ENCODE data around the gene ARL4C.

Gene ARL4C

DNA sequence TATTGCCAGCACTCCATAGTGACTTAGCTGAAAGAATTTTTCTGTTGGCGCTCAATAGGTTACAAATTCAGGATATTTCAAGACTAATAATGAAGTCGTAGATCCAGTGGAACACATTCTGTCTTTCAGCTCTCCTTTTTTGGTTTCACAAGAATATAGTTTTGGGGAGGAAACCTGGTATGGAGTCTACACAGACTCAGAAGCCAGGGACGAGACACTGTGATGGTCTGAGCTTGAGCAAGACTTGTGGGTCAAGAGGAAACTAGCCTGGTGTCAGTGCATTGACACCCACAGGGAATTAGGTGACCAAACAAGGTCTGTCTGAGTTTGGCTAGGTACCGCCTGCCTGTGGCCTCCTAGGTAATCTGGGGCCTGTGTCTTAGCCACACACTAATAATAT, 26.9 kb downstream of the ARL4C start:
- H3K27ac ChIP-seq (ENCODE audit: low read length) = no peak overlapping the region
- H3K9me3 ChIP-seq (ENCODE audit: control insufficient read depth in 2 of 2, low read length in 2 of 2) = peaks cover 0 to 4% of the 10 kb centered on the region in 2 donors
- peaks cover 4% of the 10 kb centered on the region for H3K4me1 ChIP-seq (ENCODE audit: control insufficient read depth, insufficient read depth, low read length)
- no peaks in the 10 kb centered on the region for H3K36me3 ChIP-seq (ENCODE audit: control insufficient read depth in 2 of 2, insufficient read depth in 2 of 2, low read length in 2 of 2)
- no peak overlapping the region for H3K4me3 ChIP-seq (ENCODE audit: low read length in 2 of 2)
- H3K27me3 ChIP-seq (ENCODE audit: control insufficient read depth in 1 of 2, insufficient read depth in 2 of 2, low read length in 2 of 2) = peaks cover 0 to 2% of the 10 kb centered on the region in 2 donors
- H3K9ac ChIP-seq (ENCODE audit: low read length in 2 of 2) = no peak overlapping the region

DNA sequence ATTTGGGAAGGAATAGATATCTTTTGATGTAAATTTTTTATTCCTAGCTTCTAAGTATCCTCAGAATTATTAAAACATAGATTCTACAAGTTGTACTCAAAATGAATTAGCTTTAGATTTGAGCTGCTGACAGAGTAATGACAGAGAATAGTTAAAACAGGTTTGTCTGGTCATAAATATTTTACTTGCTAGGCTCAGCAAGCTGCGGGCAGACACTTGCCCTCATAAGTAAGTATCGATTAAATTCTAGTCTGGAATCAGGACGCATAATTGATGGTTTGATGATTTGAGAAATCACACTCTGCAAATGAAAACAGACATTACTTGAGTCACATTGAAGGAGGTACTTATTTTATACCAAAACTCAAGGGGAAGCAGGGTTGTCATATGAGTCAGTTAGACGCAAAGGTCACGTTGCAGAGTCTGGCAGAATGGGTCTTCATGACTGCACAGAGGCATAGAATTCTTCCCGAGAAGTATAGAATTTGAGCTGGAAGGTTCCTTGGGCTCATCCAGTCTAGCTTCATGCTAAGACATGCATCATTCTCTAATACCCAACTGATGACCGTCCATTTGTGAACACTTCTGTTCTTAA, 27.5 kb downstream of the ARL4C start:
- Histone ChIP-seq H3K36me3 (ENCODE audit: control insufficient read depth in 2 of 2, insufficient read depth in 2 of 2, low read length in 2 of 2) (no peaks in the 10 kb centered on the region), H3K9ac (ENCODE audit: low read length in 2 of 2) (no peak overlapping the region), H3K27me3 (ENCODE audit: control insufficient read depth in 1 of 2, insufficient read depth in 2 of 2, low read length in 2 of 2) (peaks cover 0 to 2% of the 10 kb centered on the region in 2 donors), H3K9me3 (ENCODE audit: control insufficient read depth in 2 of 2, low read length in 2 of 2) (peaks cover 0 to 4% of the 10 kb centered on the region in 2 donors), H3K4me3 (ENCODE audit: low read length in 2 of 2) (no peak overlapping the region), H3K4me1 (ENCODE audit: control insufficient read depth, insufficient read depth, low read length) (peaks cover 4% of the 10 kb centered on the region), H3K27ac (ENCODE audit: low read length) (no peak overlapping the region)

DNA sequence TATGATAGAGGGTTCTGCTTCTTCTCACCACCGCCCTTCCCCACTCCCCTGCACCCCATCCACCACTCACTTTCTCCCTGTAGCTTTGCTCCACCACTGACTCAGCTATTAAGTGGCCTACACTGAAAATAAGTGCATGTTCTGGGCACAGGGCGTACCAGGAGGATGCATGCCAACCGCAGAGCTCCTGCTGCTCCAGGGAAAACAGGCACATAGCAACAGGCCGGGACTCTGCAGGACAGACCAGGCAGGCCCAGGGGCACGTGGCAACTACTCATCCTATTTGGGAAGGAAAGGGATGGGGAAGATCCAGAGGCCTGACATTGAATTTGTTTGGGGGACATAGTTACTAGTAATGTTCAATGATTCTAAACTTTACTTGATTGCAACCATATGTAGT, 28.4 kb downstream of the ARL4C start:
- H3K36me3 ChIP-seq (ENCODE audit: control insufficient read depth in 2 of 2, insufficient read depth in 2 of 2, low read length in 2 of 2) = no peaks in the 10 kb centered on the region
- peaks cover 0 to 4% of the 10 kb centered on the region in 2 donors for H3K9me3 ChIP-seq (ENCODE audit: control insufficient read depth in 2 of 2, low read length in 2 of 2)
- H3K27me3 ChIP-seq (ENCODE audit: control insufficient read depth in 1 of 2, insufficient read depth in 2 of 2, low read length in 2 of 2) = peaks cover 0 to 2% of the 10 kb centered on the region in 2 donors
- no peak overlapping the region for H3K4me3 ChIP-seq (ENCODE audit: low read length in 2 of 2)
- peaks cover 4% of the 10 kb centered on the region for H3K4me1 ChIP-seq (ENCODE audit: control insufficient read depth, insufficient read depth, low read length)
- H3K27ac ChIP-seq (ENCODE audit: low read length) = no peak overlapping the region
- H3K9ac ChIP-seq (ENCODE audit: low read length in 2 of 2) = no peak overlapping the region

DNA sequence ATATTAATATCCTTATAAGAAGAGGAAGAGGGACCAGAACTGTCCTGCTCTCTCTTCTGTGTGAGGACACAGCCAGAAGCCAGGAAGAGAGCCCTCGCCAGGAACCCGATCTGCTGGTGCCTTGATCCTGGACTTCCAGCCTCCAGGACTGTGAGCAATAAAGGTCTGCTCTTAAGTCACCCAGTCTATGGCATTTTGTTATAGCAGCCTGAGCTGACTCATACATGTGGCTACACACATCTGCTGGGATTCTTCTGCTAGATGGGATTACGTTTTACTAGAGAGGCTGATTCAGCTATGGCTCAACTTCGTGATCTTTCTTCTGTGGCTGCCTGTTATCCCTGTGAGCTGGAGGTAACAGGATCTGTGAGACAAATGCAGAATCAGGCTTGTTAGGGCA, 29.6 kb downstream of the ARL4C start:
- H3K9ac ChIP-seq (ENCODE audit: low read length in 2 of 2) = no peak overlapping the region
- H3K36me3 ChIP-seq (ENCODE audit: control insufficient read depth in 2 of 2, insufficient read depth in 2 of 2, low read length in 2 of 2) = no peaks in the 10 kb centered on the region
- H3K4me3 ChIP-seq (ENCODE audit: low read length in 2 of 2) = no peak overlapping the region
- peaks cover 0 to 4% of the 10 kb centered on the region in 2 donors for H3K9me3 ChIP-seq (ENCODE audit: control insufficient read depth in 2 of 2, low read length in 2 of 2)
- H3K27ac ChIP-seq (ENCODE audit: low read length) = no peak overlapping the region
- H3K27me3 ChIP-seq (ENCODE audit: control insufficient read depth in 1 of 2, insufficient read depth in 2 of 2, low read length in 2 of 2) = peaks cover 0 to 2% of the 10 kb centered on the region in 2 donors
- peaks cover 4% of the 10 kb centered on the region for H3K4me1 ChIP-seq (ENCODE audit: control insufficient read depth, insufficient read depth, low read length)

DNA sequence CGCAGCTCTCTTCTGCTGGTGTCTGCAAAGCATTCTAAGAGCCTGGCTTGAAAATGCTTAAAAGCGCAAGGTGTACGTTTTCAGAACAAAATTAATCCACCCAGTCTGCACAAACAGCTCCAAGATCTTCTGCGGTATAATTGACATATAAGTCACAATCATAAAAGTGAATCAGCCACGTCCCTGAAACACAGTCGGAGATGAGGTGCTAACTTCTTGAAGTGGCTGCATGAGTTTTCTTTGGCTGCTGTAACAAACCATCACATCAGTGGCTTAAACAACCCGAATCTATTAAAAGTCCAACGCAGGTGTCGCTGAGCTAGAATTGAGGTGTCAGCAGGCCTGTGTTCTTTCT, 32.6 kb downstream of the ARL4C start:
- Histone ChIP-seq H3K4me3 (ENCODE audit: low read length in 2 of 2) (no peak overlapping the region), H3K9ac (ENCODE audit: low read length in 2 of 2) (no peak overlapping the region), H3K36me3 (ENCODE audit: control insufficient read depth in 2 of 2, insufficient read depth in 2 of 2, low read length in 2 of 2) (no peaks in the 10 kb centered on the region), H3K27me3 (ENCODE audit: control insufficient read depth in 1 of 2, insufficient read depth in 2 of 2, low read length in 2 of 2) (peaks cover 0 to 2% of the 10 kb centered on the region in 2 donors), H3K27ac (ENCODE audit: low read length) (no peak overlapping the region), H3K4me1 (ENCODE audit: control insufficient read depth, insufficient read depth, low read length) (peaks cover 4% of the 10 kb centered on the region), H3K9me3 (ENCODE audit: control insufficient read depth in 2 of 2, low read length in 2 of 2) (no peaks in the 10 kb centered on the region)

DNA sequence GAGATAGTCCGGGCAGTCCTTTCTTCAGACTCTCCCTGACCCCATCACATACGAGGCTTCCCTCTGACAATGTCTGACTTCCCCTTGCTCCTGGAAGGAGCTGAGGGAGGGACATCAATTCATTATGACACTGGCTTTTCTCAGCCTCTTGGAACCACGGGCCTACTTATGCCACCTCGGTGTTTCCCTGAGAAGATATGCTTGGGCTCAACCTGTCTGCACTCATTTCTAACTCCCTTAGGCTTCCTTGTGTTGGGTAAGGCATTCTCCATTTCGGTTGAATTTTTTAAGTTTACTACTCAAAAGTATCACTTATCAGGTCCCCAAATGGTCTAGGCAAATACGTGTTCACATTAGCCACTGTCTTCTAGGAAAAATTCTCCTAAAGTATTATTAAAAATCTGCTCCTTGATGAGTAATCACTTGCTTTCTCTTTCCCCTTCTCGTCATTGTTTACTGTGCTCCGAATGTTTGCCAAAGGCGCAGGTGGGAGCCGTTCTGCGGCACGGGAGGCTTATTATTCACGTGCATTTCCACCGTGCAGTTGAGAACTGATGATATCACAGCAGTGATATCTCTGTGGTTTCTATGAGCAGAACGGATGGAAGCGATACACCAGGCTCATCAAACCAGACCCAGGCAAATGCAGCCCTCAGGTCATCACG, 33.1 kb downstream of the ARL4C start:
- no peaks in the 10 kb centered on the region for H3K9me3 ChIP-seq (ENCODE audit: control insufficient read depth in 2 of 2, low read length in 2 of 2)
- H3K36me3 ChIP-seq (ENCODE audit: control insufficient read depth in 2 of 2, insufficient read depth in 2 of 2, low read length in 2 of 2) = no peaks in the 10 kb centered on the region
- peaks cover 4% of the 10 kb centered on the region for H3K4me1 ChIP-seq (ENCODE audit: control insufficient read depth, insufficient read depth, low read length)
- H3K4me3 ChIP-seq (ENCODE audit: low read length in 2 of 2) = no peak overlapping the region
- no peak overlapping the region for H3K27ac ChIP-seq (ENCODE audit: low read length)
- no peak overlapping the region for H3K9ac ChIP-seq (ENCODE audit: low read length in 2 of 2)
- peaks cover 0 to 2% of the 10 kb centered on the region in 2 donors for H3K27me3 ChIP-seq (ENCODE audit: control insufficient read depth in 1 of 2, insufficient read depth in 2 of 2, low read length in 2 of 2)

DNA sequence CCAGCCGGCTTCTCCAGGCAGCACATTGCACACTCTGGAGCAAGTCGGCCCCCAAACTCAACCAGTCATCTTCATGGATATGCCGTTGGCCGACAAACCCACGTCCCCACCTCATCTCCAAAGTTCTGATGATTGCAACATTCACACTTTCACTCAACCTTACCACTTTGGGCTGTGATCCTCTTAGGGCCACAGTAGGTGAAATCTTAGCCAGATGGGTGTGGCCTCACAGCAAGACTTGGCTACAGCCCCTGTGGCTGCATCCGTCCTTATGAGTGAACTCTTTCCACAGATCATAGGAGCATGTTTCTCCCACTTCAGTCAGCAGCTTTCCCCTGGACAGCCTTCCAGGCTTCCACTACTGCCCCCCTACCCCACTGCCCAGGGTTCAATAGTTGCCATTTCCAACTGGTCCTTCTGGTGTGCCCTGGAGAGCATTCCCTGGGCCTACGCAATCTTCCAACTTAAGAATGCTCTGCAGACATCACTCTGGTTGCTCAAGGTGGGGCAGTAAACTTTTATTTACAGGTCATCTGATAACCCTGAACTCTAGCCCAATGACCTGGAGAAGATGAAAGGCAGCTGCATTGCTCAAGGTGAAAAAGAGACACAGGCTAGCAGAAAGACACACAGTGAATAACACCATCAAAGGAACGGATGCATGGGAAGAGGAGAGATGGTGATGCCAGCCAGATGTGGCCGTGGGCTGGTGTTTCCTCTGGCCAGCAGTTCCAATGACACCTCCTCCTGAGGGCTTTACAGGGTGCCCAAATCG, 34.5 kb downstream of the ARL4C start:
- H3K4me1 ChIP-seq (ENCODE audit: control insufficient read depth, insufficient read depth, low read length) = no peaks in the 10 kb centered on the region

DNA sequence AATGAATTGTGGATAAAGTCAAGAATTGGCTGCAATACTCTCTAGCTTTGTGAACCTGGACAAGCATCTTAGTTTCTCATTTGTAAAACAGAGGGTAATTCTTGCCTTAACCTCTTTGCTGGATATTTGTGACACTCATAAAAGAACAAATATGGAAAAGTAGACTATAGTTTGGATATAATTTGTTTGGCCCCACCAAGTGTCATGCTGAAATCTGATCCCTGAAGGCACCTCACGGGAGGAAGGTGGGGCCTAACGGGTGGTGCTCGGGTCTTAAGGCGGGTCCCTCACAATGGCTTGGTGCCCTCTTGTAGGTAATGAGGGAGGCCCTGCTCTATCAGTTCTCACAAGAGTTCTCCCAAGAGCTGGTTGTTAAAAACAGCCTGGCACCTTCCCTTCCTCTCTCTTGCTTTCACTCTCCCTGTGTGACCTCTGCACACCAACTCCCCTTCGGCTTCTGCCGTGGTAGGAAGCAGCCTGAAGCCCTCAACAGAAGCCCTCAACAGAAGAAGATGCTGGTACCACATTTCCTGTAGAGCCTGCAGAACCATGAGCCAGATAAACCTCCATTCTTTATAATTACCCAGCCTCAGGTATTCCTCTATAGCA, 37.4 kb downstream of the ARL4C start:
- H3K9me3 ChIP-seq (ENCODE audit: control insufficient read depth in 2 of 2, low read length in 2 of 2) = peaks cover 0 to 4% of the 10 kb centered on the region in 2 donors
- no peak overlapping the region for H3K9ac ChIP-seq (ENCODE audit: low read length in 2 of 2)
- H3K36me3 ChIP-seq (ENCODE audit: control insufficient read depth in 2 of 2, insufficient read depth in 2 of 2, low read length in 2 of 2) = no peaks in the 10 kb centered on the region
- no peak overlapping the region for H3K27ac ChIP-seq (ENCODE audit: low read length)
- no peak overlapping the region for H3K4me3 ChIP-seq (ENCODE audit: low read length in 2 of 2)
- H3K4me1 ChIP-seq (ENCODE audit: control insufficient read depth, insufficient read depth, low read length) = no peaks in the 10 kb centered on the region
- H3K27me3 ChIP-seq (ENCODE audit: control insufficient read depth in 1 of 2, insufficient read depth in 2 of 2, low read length in 2 of 2) = no peaks in the 10 kb centered on the region

More for the DNA sequence above, 34.5 kb downstream of the ARL4C start:
- H3K9me3 ChIP-seq (ENCODE audit: control insufficient read depth in 2 of 2, low read length in 2 of 2) = peaks cover 0 to 4% of the 10 kb centered on the region in 2 donors
- no peak overlapping the region for H3K27ac ChIP-seq (ENCODE audit: low read length)
- no peaks in the 10 kb centered on the region for H3K36me3 ChIP-seq (ENCODE audit: control insufficient read depth in 2 of 2, insufficient read depth in 2 of 2, low read length in 2 of 2)
- H3K4me3 ChIP-seq (ENCODE audit: low read length in 2 of 2) = no peak overlapping the region
- H3K9ac ChIP-seq (ENCODE audit: low read length in 2 of 2) = no peak overlapping the region
- peaks cover 0 to 2% of the 10 kb centered on the region in 2 donors for H3K27me3 ChIP-seq (ENCODE audit: control insufficient read depth in 1 of 2, insufficient read depth in 2 of 2, low read length in 2 of 2)

DNA sequence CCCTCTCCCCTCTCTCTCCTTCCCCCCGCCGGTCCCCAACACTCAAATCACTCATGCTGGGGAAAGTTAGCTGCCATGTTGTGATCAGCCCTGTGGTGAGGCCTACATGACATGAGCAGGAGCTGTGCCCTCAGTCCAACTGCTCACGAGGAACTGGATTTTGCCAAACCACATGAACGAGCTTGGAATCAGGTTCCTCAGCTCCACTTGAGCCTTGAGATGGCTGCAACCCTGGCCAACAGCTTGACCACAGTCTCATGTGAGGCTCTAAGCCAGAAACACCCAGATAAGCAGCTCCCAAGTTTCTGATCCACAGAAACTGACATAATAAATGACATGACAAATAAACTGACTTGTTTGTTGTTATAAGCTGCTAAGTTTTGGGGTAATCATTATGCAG, 38.4 kb downstream of the ARL4C start:
- Histone ChIP-seq H3K27ac (ENCODE audit: low read length) (no peak overlapping the region), H3K4me3 (ENCODE audit: low read length in 2 of 2) (no peak overlapping the region), H3K9me3 (ENCODE audit: control insufficient read depth in 2 of 2, low read length in 2 of 2) (peaks cover 0 to 4% of the 10 kb centered on the region in 2 donors), H3K36me3 (ENCODE audit: control insufficient read depth in 2 of 2, insufficient read depth in 2 of 2, low read length in 2 of 2) (no peaks in the 10 kb centered on the region), H3K27me3 (ENCODE audit: control insufficient read depth in 1 of 2, insufficient read depth in 2 of 2, low read length in 2 of 2) (no peaks in the 10 kb centered on the region), H3K9ac (ENCODE audit: low read length in 2 of 2) (no peak overlapping the region), H3K4me1 (ENCODE audit: control insufficient read depth, insufficient read depth, low read length) (no peaks in the 10 kb centered on the region)

DNA sequence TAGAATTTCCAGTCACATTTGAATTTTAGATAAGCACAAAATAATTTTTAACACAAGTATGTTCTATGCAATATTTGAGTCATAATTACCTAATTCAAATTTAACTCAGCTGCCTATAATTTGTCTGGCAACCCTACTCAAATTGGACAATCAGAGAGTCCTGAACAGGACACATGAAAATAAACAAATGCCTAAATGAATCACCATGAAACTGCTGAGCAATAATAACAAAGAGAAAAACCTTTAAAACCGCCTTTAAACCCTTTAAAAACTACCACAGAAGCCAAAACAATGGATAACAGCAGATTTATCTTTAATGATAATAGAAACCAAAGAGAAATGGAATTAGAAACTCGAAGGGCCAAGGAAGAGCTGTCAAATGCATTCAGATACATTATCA, 39.5 kb downstream of the ARL4C start:
- no peaks in the 10 kb centered on the region for H3K27me3 ChIP-seq (ENCODE audit: control insufficient read depth in 1 of 2, insufficient read depth in 2 of 2, low read length in 2 of 2)
- H3K9ac ChIP-seq (ENCODE audit: low read length in 2 of 2) = no peak overlapping the region
- H3K9me3 ChIP-seq (ENCODE audit: control insufficient read depth in 2 of 2, low read length in 2 of 2) = peaks cover 0 to 4% of the 10 kb centered on the region in 2 donors
- no peaks in the 10 kb centered on the region for H3K4me1 ChIP-seq (ENCODE audit: control insufficient read depth, insufficient read depth, low read length)
- H3K36me3 ChIP-seq (ENCODE audit: control insufficient read depth in 2 of 2, insufficient read depth in 2 of 2, low read length in 2 of 2) = no peaks in the 10 kb centered on the region
- H3K27ac ChIP-seq (ENCODE audit: low read length) = no peak overlapping the region
- no peak overlapping the region for H3K4me3 ChIP-seq (ENCODE audit: low read length in 2 of 2)
